CD14-positive monocyte (primary cell): ENCODE data around the gene XYLT1. TPM values are rescaled to one million over a fixed set of nuclear protein-coding genes. Genes with fewer than 3 reads are reported as not detected.

Source experiments
- DNase-seq, 3 donors: peaks; one replicate each; pipeline ENCODE4 v3.0.0-alpha.2; 2011 to 2022
- H2AFZ ChIP-seq: 2 replicates; pipeline ENCODE4 v1.6.0; 2012; ENCODE audit warnings: mild to moderate bottlenecking, low read depth, low read length, inconsistent platforms; ENCODE audit not compliant: insufficient read depth, poor library complexity, severe bottlenecking
- H3K27ac ChIP-seq, 2 donors: 1 replicate in 1 of 2; 2 replicates in 1 of 2; pipeline ENCODE4 v1.5.1; 2012 to 2013; ENCODE audit warnings: low read length in 2 of 2, control low read depth in 1 of 2, inconsistent platforms in 1 of 2, low read depth in 1 of 2, mild to moderate bottlenecking in 1 of 2
- H3K27me3 ChIP-seq, 2 donors: one replicate each; pipeline versions ENCODE4 v1.6.0 to v1.6.1; 2011 to 2013; ENCODE audit warnings: low read length in 2 of 2; ENCODE audit not compliant: control insufficient read depth in 2 of 2, insufficient read depth in 2 of 2
- H3K36me3 ChIP-seq, 2 donors: replicated peaks in 1 of 2; 1 replicate in 1 of 2; 2 replicates in 1 of 2; pipeline versions ENCODE4 v1.5.1 to v1.6.1; 2012 to 2013; ENCODE audit warnings: low read length in 2 of 2, control low read depth in 1 of 2, inconsistent platforms in 1 of 2, mild to moderate bottlenecking in 1 of 2; ENCODE audit not compliant: insufficient read depth in 2 of 2, control insufficient read depth in 1 of 2
- H3K4me1 ChIP-seq, 2 donors: 1 replicate in 1 of 2; 2 replicates in 1 of 2; pipeline versions ENCODE4 v1.5.1 to v1.6.1; 2012 to 2013; ENCODE audit warnings: low read length in 2 of 2, control low read depth in 1 of 2, inconsistent platforms in 1 of 2, mild to moderate bottlenecking in 1 of 2, moderate library complexity in 1 of 2; ENCODE audit not compliant: insufficient read depth in 2 of 2, control insufficient read depth in 1 of 2
- H3K4me2 ChIP-seq: replicated peaks from 2 replicates; pipeline ENCODE3; 2012; ENCODE audit warnings: low read length, moderate library complexity, mild to moderate bottlenecking; ENCODE audit not compliant: poor library complexity, severe bottlenecking; ENCODE audit errors: extremely low read depth
- H3K4me3 ChIP-seq, 3 experiments: fragments of 200-600 bp in 1 of 3; sonication (generic) in 1 of 3; replicated peaks in 1 of 3; 1 replicate in 2 of 3; 2 replicates in 1 of 3; pipeline ENCODE4 v1.5.1; 2011 to 2013; ENCODE audit warnings: low read length in 3 of 3, mild to moderate bottlenecking in 3 of 3, control low read depth in 2 of 3, low read depth in 2 of 3, inconsistent platforms in 1 of 3, moderate library complexity in 1 of 3
- H3K79me2 ChIP-seq: 2 replicates; pipeline ENCODE4 v1.6.0; 2012; ENCODE audit warnings: mild to moderate bottlenecking, control low read depth, inconsistent platforms, low read length, moderate library complexity; ENCODE audit not compliant: insufficient read depth
- H3K9ac ChIP-seq: 2 replicates; pipeline ENCODE4 v1.6.0; 2017; ENCODE audit warnings: low read length, mild to moderate bottlenecking; ENCODE audit not compliant: insufficient read depth, poor library complexity, severe bottlenecking
- H3K9me3 ChIP-seq, 2 donors: replicated peaks in 1 of 2; 1 replicate in 1 of 2; 2 replicates in 1 of 2; pipeline versions ENCODE4 v1.5.1 to v1.6.1; 2012 to 2013; ENCODE audit warnings: low read length in 2 of 2, control low read depth in 1 of 2; ENCODE audit not compliant: control insufficient read depth in 1 of 2, insufficient read depth in 1 of 2
- H4K20me1 ChIP-seq: 2 replicates; pipeline ENCODE4 v1.6.0; 2012; ENCODE audit warnings: mild to moderate bottlenecking, low read length, control low read depth, moderate library complexity; ENCODE audit not compliant: insufficient read depth
- H3K27ac Mint-ChIP-seq, 7 donors: one replicate each; pipeline ENCODE4 v1.8.0; 2020; ENCODE audit warnings: mild to moderate bottlenecking in 7 of 7, mixed read lengths in 7 of 7, moderate library complexity in 6 of 7, inconsistent platforms in 2 of 7
- H3K27me3 Mint-ChIP-seq, 3 donors: one replicate each; pipeline ENCODE4 v1.8.0; 2021 to 2022; ENCODE audit warnings: low read depth in 3 of 3, mild to moderate bottlenecking in 3 of 3, mixed read lengths in 3 of 3, moderate library complexity in 3 of 3, inconsistent platforms in 1 of 3
- H3K36me3 Mint-ChIP-seq, 2 donors: one replicate each; pipeline ENCODE4 v1.8.0; 2020; ENCODE audit warnings: mixed read lengths in 2 of 2, inconsistent platforms in 1 of 2, mild to moderate bottlenecking in 1 of 2
- H3K4me1 Mint-ChIP-seq: one replicate; pipeline ENCODE4 v1.8.0; 2020; ENCODE audit warnings: mild to moderate bottlenecking, mixed read lengths
- H3K4me3 Mint-ChIP-seq, 2 donors: one replicate each; pipeline ENCODE4 v1.8.0; 2020; ENCODE audit warnings: mild to moderate bottlenecking in 2 of 2, mixed read lengths in 2 of 2, moderate library complexity in 1 of 2
- H3K9me3 Mint-ChIP-seq, 7 donors: one replicate each; pipeline ENCODE4 v1.8.0; 2020 to 2022; ENCODE audit warnings: mixed read lengths in 7 of 7, mild to moderate bottlenecking in 6 of 7, moderate library complexity in 6 of 7, inconsistent platforms in 2 of 7
- CTCF ChIP-seq: fragments of 200-600 bp; IDR thresholded peaks from one replicate; pipeline ENCODE4 v1.8.0; 2022; ENCODE audit warnings: antibody characterized with exemption, mild to moderate bottlenecking
- WGBS: methylation state at CpG from one replicate; pipeline ENCODE4 v1.1.5; 2013; ENCODE audit warnings: missing lambda C conversion rate; ENCODE audit not compliant: insufficient coverage; 5-methylcytosine and 5-hydroxymethylcytosine counted together
- intact Hi-C, 2 donors: fragments of 100-400 bp; cut with micrococcal nuclease; formaldehyde crosslinking; loops; one replicate each; pipeline versions ENCODE4 v1.15.0 to v1.15.1; 2023
- polyA plus RNA-seq, 3 donors: library from polyadenylated mRNA; depleted of rRNA in 1 of 3; unstranded in 2 of 3; stranded (reverse) in 1 of 3; fragments of 300-500 nt in 2 of 3; fragments of >200 nt in 1 of 3; fragmentation: Illumina TruSeq in 2 of 3; gene quantifications; 1 replicate in 2 of 3; 2 replicates in 1 of 3; pipeline ENCODE4 v1.2.3, GENCODE V29; 2012 to 2021

Gene XYLT1
- polyA plus RNA-seq, 3 donors: 0.51 to 9.4 (median 1.6) TPM

- Histone ChIP-seq H3K79me2 (peaks cover 34% of the 10 kb centered on the region), H3K27me3 (no peaks in the 10 kb centered on the region), H3K4me3 (no peak overlapping the region), H2AFZ (no peak overlapping the region), H3K4me1 (peaks cover 96 to 98% of the 10 kb centered on the region in 2 donors), H3K4me2 (no peak overlapping the region), H3K9ac (no peak overlapping the region), H3K9me3 (no peaks in the 10 kb centered on the region), H4K20me1 (no peaks in the 10 kb centered on the region), H3K36me3 (no peaks in the 10 kb centered on the region), H3K27ac (peak overlapping the region; percentile 37 to 39)
- peak overlapping the region in 1 of 2 donors; percentile 22 for H3K4me3 Mint-ChIP-seq
- no peak for DNase-seq
- WGBS: 54% methylated on average over 4 of the region's 4 CpGs
- no peak for TF ChIP-seq CTCF
- peaks cover 0 to 4% (median 0%) of the 10 kb centered on the region in 3 donors for H3K27me3 Mint-ChIP-seq
- H3K27ac Mint-ChIP-seq: peak overlapping the region in 3 of 7 donors; percentile 27 to 82 (median 36)
- peaks cover 92% of the 10 kb centered on the region for H3K4me1 Mint-ChIP-seq
- H3K9me3 Mint-ChIP-seq: peaks cover 0 to 3% (median 0%) of the 10 kb centered on the region in 7 donors
- intact Hi-C loops: no loop called here
- H3K36me3 Mint-ChIP-seq: peaks cover 11 to 21% of the 10 kb centered on the region in 2 donors
Measured at GRCh38 chr16:17166095-17166494, 304.7 kb downstream of the XYLT1 start.

GRCh38 chr16:17162560-17162959, 308.2 kb downstream of the XYLT1 start:
- peak overlapping the region; percentile 0 for H3K4me2 ChIP-seq
- H3K36me3 Mint-ChIP-seq: peaks cover 12 to 34% of the 10 kb centered on the region in 2 donors
- no peaks in the 10 kb centered on the region for H3K9me3 ChIP-seq
- DNase-seq: peak in 1 of 3 donors; percentile 91
- no peaks in the 10 kb centered on the region for H3K9me3 Mint-ChIP-seq
- WGBS: no CpG with 5 or more reads among the region's 3 CpGs
- peaks cover 63 to 68% of the 10 kb centered on the region in 2 donors for H3K4me1 ChIP-seq
- peaks cover 71% of the 10 kb centered on the region for H3K4me1 Mint-ChIP-seq
- no peaks in the 10 kb centered on the region for H4K20me1 ChIP-seq
- H2AFZ ChIP-seq: no peak overlapping the region
- peaks cover 0 to 5% (median 0%) of the 10 kb centered on the region in 3 donors for H3K27me3 Mint-ChIP-seq
- peak overlapping the region in 1 of 2 donors; percentile 51 for H3K4me3 Mint-ChIP-seq
- H3K4me3 ChIP-seq: peak overlapping the region in 1 of 3 experiments; percentile 19
- peaks cover 15% of the 10 kb centered on the region for H3K79me2 ChIP-seq
- H3K27ac ChIP-seq: peak overlapping the region; percentile 67 to 69
- no peaks in the 10 kb centered on the region for H3K36me3 ChIP-seq
- H3K9ac ChIP-seq: no peak overlapping the region
- H3K27me3 ChIP-seq: no peaks in the 10 kb centered on the region
- TF ChIP-seq CTCF: no peak
- intact Hi-C loops: no loop called here
- peak overlapping the region in 6 of 7 donors; percentile 34 to 91 (median 80) for H3K27ac Mint-ChIP-seq
